Endodermal cell (in vitro differentiated cells): Measurements from ENCODE around the gene CHIT1. TPM values are rescaled to one million over a fixed set of nuclear protein-coding genes. Genes with fewer than 3 reads are reported as not detected.

Experiments
- DNase-seq: peaks from one replicate; pipeline ENCODE4 v3.0.0-alpha.2; 2017
- H3K27ac ChIP-seq: 2 replicates; pipeline ENCODE4 v1.5.1; 2013; ENCODE audit warnings: mild to moderate bottlenecking, low read depth, low read length, moderate library complexity
- H3K27me3 ChIP-seq: 2 replicates; pipeline ENCODE4 v1.6.1; 2013; ENCODE audit warnings: mild to moderate bottlenecking, low read length, moderate library complexity; ENCODE audit not compliant: insufficient read depth, control insufficient read depth, poor library complexity, severe bottlenecking
- H3K36me3 ChIP-seq: 2 replicates; pipeline ENCODE4 v1.7.0; 2013; ENCODE audit warnings: mild to moderate bottlenecking, low read length, moderate library complexity; ENCODE audit not compliant: control insufficient read depth, insufficient read depth
- H3K4me1 ChIP-seq: one replicate; pipeline ENCODE4 v1.7.0; 2013; ENCODE audit warnings: low read length; ENCODE audit not compliant: control insufficient read depth, insufficient read depth
- H3K4me3 ChIP-seq: 2 replicates; pipeline ENCODE4 v1.5.1; 2013; ENCODE audit warnings: mild to moderate bottlenecking, low read length, moderate library complexity
- H3K9ac ChIP-seq: 2 replicates; pipeline ENCODE4 v1.6.1; 2013; ENCODE audit warnings: mild to moderate bottlenecking, low read length, moderate library complexity; ENCODE audit not compliant: poor library complexity, severe bottlenecking; ENCODE audit errors: extremely low read depth
- H3K9me3 ChIP-seq: 2 replicates; pipeline ENCODE4 v1.6.1; 2013; ENCODE audit warnings: mild to moderate bottlenecking, low read length, moderate library complexity; ENCODE audit not compliant: control insufficient read depth
- H3K27ac Mint-ChIP-seq: 2 replicates; pipeline ENCODE4 v1.8.0; 2020; ENCODE audit warnings: mixed read lengths
- H3K27me3 Mint-ChIP-seq: 2 replicates; pipeline ENCODE4 v1.8.0; 2021; ENCODE audit warnings: mild to moderate bottlenecking, mixed read lengths; ENCODE audit not compliant: insufficient read depth
- H3K36me3 Mint-ChIP-seq: 2 replicates; pipeline ENCODE4 v1.8.0; 2020; ENCODE audit warnings: low read depth, mixed read lengths
- H3K4me1 Mint-ChIP-seq: 2 replicates; pipeline ENCODE4 v1.8.0; 2020; ENCODE audit warnings: mixed read lengths
- H3K4me3 Mint-ChIP-seq: 2 replicates; pipeline ENCODE4 v1.8.0; 2020; ENCODE audit warnings: mild to moderate bottlenecking, moderate library complexity, mixed read lengths
- H3K9me3 Mint-ChIP-seq: 2 replicates; pipeline ENCODE4 v1.8.0; 2020; ENCODE audit warnings: mild to moderate bottlenecking, mixed read lengths
- CTCF ChIP-seq: fragments of 200-600 bp; sonication (generic); conservative IDR thresholded peaks from 2 replicates; pipeline ENCODE4 v1.5.0; 2021; ENCODE audit warnings: antibody characterized with exemption, mild to moderate bottlenecking
- WGBS, 2 experiments: methylation state at CpG; one replicate each; pipeline versions ENCODE4 v1.1.5 to v1.1.7; 2013; ENCODE audit warnings: missing lambda C conversion rate in 2 of 2, mixed read lengths in 1 of 2; ENCODE audit not compliant: insufficient coverage in 1 of 2, insufficient read length in 1 of 2; 5-methylcytosine and 5-hydroxymethylcytosine counted together
- total RNA-seq, 2 donors: library from RNA; stranded (reverse); fragmentation: NEBNext Ultra II Directional in 1 of 2; extraction: Animal tissue kit (Norgen Biotek cat#: 25700) in 1 of 2; gene quantifications; 2 replicates in 1 of 2; 3 replicates in 1 of 2; pipeline ENCODE4 v1.2.1, GENCODE V29; 2021

Gene CHIT1
- total RNA-seq, 2 donors from 2014 or later = 0.07 TPM; not detected in 1

DNA sequence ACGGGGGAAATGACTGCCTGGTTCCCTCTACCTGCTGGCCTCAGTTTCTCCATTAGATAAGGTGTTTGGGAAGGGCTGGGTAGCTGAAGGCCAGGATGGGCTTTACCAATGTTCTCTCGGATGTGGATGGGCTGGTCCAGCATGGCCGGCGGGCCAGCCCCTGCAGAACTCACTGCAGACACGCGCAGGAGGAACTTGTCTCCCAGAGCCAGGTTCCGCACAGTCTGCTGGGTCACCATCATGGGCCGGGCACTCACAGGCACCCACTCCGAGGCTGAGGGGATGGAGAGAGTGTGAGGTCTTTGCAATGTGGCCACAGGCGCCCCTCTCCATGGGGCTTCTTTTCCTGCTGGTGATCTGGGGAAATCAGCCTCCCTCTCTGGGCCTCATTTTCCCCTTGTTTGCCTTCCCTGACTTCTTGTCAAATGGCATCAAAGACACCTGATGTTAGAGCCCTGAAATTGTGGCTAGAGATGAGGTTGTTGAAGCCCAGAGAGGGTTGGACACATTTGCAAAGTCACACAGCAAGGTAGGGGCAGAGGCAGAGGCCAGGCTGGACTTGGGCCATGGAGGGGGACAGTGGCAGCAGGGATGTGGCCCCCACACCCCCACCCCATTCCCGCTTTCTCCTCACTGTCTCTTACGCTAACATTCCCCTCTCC lies 55.0 kb downstream of the CHIT1 start:
- no peak for TF ChIP-seq CTCF
- H3K9me3 ChIP-seq = no peaks in the 10 kb centered on the region
- no peak overlapping the region for H3K27ac Mint-ChIP-seq
- no peak for DNase-seq
- no peaks in the 10 kb centered on the region for H3K27me3 Mint-ChIP-seq
- no peaks in the 10 kb centered on the region for H3K27me3 ChIP-seq
- H3K27ac ChIP-seq = no peak overlapping the region
- no peaks in the 10 kb centered on the region for H3K9me3 Mint-ChIP-seq
- 95 to 97% methylated on average over 7 to 12 of the region's 12 CpGs for WGBS, 2 experiments
- H3K36me3 Mint-ChIP-seq = no peaks in the 10 kb centered on the region
- no peak overlapping the region for H3K4me3 Mint-ChIP-seq
- peaks cover 36% of the 10 kb centered on the region for H3K4me1 Mint-ChIP-seq
- H3K9ac ChIP-seq = no peak overlapping the region
- H3K4me1 ChIP-seq = peaks cover 18% of the 10 kb centered on the region
- H3K36me3 ChIP-seq = no peaks in the 10 kb centered on the region
- no peak overlapping the region for H3K4me3 ChIP-seq

GRCh38 chr1:203173566-203173965 lies 55.9 kb downstream of the CHIT1 start:
- no peak for DNase-seq

DNA sequence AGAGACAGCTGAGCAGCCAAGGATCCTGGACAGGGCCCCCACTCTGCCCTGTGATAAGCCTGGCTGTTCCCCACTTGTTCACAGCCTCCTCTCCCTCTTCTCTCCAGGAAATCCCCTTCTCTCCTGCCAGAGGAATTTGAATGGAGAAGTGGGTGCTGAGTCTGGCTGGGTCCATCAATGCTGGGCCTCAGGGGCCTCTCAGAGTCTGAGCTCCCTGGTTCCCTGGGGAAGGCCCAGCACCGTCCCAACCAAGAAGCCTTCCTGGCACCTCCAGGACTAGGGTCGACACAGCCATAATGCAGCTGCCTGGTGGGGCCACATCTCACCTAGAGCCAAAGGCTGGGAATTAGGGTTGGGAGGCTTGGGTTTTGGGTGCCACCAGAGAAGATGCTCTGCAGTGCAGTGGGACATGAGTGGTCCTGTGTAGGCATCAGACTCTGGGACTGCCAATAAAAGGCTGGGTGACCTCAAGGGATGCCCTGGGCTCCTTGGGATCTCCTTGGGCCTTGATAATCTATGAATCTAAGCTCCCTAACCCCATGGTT lies 56.4 kb downstream of the CHIT1 start:
- no peak overlapping the region for H3K4me3 ChIP-seq
- Mint-ChIP-seq H3K9me3 (no peaks in the 10 kb centered on the region), H3K36me3 (no peaks in the 10 kb centered on the region), H3K4me3 (no peak overlapping the region), H3K27ac (no peak overlapping the region), H3K27me3 (no peaks in the 10 kb centered on the region), H3K4me1 (peaks cover 25% of the 10 kb centered on the region)
- peaks cover 11% of the 10 kb centered on the region for H3K4me1 ChIP-seq
- no peaks in the 10 kb centered on the region for H3K9me3 ChIP-seq
- no peak for DNase-seq
- H3K9ac ChIP-seq = no peak overlapping the region
- no peaks in the 10 kb centered on the region for H3K27me3 ChIP-seq
- 89 to 100% methylated on average over 2 of the region's 2 CpGs for WGBS, 2 experiments
- no peaks in the 10 kb centered on the region for H3K36me3 ChIP-seq
- no peak for TF ChIP-seq CTCF
- H3K27ac ChIP-seq = no peak overlapping the region

More at GRCh38 chr1:203173566-203173965, 55.9 kb downstream of the CHIT1 start:
- Mint-ChIP-seq H3K4me3 (no peak overlapping the region), H3K27ac (no peak overlapping the region), H3K36me3 (no peaks in the 10 kb centered on the region), H3K4me1 (peaks cover 30% of the 10 kb centered on the region), H3K27me3 (no peaks in the 10 kb centered on the region), H3K9me3 (no peaks in the 10 kb centered on the region)
- H3K27ac ChIP-seq = no peak overlapping the region
- WGBS, 2 experiments = 82 to 91% methylated on average over 4 to 5 of the region's 5 CpGs
- no peak for TF ChIP-seq CTCF
- peaks cover 15% of the 10 kb centered on the region for H3K4me1 ChIP-seq
- no peaks in the 10 kb centered on the region for H3K9me3 ChIP-seq
- H3K36me3 ChIP-seq = no peaks in the 10 kb centered on the region
- H3K4me3 ChIP-seq = no peak overlapping the region
- no peak overlapping the region for H3K9ac ChIP-seq
- no peaks in the 10 kb centered on the region for H3K27me3 ChIP-seq
